Measurements from ENCODE around the gene CLTC. TPM values are rescaled to one million over a fixed set of nuclear protein-coding genes. Genes with fewer than 3 reads are reported as not detected.
"Not testable (repeated sequence)": the region's sequence is repeated elsewhere in the genome, so short reads cannot be mapped to it uniquely, and the experiment has no call there.

Gene CLTC
- polyA plus RNA-seq, 2 of the 4 experiments (the other 2 are of a cell fraction), result 183 to 360 TPM

DNA sequence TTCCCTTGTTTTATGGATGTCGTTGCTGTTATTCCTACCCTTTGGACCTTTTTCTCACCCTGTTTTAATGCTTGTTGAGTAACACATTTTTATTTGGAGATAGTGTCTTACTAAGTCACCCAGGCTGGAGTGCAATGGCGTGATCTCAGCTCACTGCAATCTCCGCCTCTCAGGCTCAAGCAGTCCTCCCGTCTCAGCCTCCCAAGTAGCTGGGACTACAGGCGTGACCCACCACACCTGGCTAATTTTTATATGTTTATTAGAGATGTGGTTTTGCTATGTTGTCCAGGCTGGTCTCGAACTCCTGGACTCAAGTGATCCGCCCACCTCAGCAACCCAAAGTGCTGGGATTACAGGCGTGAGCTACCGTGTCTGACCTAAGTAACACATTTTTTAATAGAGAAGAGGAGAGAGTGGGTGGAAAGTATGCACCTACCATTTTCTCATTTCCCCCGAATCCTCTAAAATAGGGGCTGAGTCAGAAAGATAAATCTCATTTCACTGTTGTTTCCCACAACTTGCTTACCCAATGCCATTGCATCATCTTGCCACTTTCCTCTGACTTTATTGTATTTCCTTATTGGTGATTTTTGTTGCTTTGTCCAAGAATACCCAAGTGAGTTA, 47.3 kb upstream of the CLTC start:
- DNase-seq (ENCODE audit: low read depth in 1 of 2, low spot score in 1 of 2) (no peak), ATAC-seq (no peak), FAIRE-seq (peak; percentile 98)
- ChIA-PET POLR2A (no interaction called here), CTCF (no interaction called here)
- TF ChIP-seq HOXA7 (CRISPR knock-in tag; IDR thresholded peaks at IDR 0.05) (no peak), JUNB (IDR thresholded peaks at IDR 0.05) (no peak), MYC (IDR thresholded peaks at IDR 0.05; ENCODE audit: borderline replicate concordance, low read length) (no peak), TFCP2L1 (CRISPR knock-in tag; IDR thresholded peaks at IDR 0.05) (no peak), GATA3 (IDR thresholded peaks at IDR 0.05; ENCODE audit: borderline replicate concordance) (no peak), CHD2 (IDR thresholded peaks at IDR 0.05; ENCODE audit: low read length, partially characterized antibody) (no peak), SMC3 (IDR thresholded peaks at IDR 0.05) (no peak), RCOR1 (IDR thresholded peaks at IDR 0.05; ENCODE audit: low read depth, low read length) (no peak), KDM5A (IDR thresholded peaks at IDR 0.05) (no peak)
- TF ChIP-seq, protein P1, sequence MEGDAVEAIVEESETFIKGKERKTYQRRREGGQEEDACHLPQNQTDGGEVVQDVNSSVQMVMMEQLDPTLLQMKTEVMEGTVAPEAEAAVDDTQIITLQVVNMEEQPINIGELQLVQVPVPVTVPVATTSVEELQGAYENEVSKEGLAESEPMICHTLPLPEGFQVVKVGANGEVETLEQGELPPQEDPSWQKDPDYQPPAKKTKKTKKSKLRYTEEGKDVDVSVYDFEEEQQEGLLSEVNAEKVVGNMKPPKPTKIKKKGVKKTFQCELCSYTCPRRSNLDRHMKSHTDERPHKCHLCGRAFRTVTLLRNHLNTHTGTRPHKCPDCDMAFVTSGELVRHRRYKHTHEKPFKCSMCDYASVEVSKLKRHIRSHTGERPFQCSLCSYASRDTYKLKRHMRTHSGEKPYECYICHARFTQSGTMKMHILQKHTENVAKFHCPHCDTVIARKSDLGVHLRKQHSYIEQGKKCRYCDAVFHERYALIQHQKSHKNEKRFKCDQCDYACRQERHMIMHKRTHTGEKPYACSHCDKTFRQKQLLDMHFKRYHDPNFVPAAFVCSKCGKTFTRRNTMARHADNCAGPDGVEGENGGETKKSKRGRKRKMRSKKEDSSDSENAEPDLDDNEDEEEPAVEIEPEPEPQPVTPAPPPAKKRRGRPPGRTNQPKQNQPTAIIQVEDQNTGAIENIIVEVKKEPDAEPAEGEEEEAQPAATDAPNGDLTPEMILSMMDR (IDR thresholded peaks at IDR 0.05), result no peak
- Histone ChIP-seq H3K9me3 (no peaks in the 10 kb centered on the region), H3K4me3 (no peak overlapping the region), H3K27ac (no peak overlapping the region), H3K4me1 (no peaks in the 10 kb centered on the region), H3K4me2 (no peak overlapping the region)
- WGBS (ENCODE audit: missing lambda C conversion rate), result 96% methylated on average over 10 of the region's 10 CpGs

DNA sequence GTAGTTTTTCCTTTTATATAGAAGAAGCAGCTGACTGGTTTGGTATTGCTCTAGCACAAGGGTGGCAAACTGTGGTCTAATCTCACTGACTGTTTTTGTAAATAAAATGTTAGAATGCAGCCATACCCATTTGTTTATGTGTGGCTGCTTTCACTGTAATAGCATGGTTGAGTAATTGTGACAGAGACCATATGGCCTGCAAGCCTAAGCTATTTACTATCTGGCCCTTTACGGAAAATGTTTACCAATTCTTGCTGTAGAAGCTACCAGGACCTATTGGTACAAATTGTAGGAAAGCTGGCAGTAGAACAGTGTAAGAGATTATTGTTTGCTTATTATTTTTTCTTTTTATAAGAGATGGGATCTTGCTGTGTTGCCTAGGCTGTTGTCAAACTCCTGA, 35.5 kb upstream of the CLTC start:
- no CpG with 5 or more reads among the region's 1 CpG for WGBS (ENCODE audit: missing lambda C conversion rate)

DNA sequence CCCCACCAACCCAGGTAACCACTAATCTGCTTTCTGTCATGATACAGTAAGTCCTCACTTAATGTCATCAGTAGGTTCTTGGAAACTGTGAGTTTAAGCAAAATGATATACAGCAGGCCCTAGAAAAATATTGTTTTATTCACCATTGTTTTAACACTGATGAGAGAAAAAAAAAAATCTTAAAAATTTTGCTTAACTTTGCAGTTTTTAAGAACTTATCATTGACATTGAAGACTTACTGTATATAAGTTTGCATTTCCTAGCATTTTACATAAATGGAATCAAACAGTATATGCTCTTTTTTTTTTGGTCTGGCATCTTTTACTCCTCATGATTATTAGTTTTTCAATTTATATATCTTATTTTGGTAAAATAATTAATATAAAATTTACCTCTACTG, 19.5 kb upstream of the CLTC start:
- no peak for FAIRE-seq
- POLR2A ChIA-PET, result no interaction called here

More for the DNA sequence above, 35.5 kb upstream of the CLTC start:
- H3K4me3 ChIP-seq; ATAC-seq; H3K27ac ChIP-seq; H3K9me3 ChIP-seq; POLR2A ChIA-PET; H3K4me2 ChIP-seq; DNase-seq (ENCODE audit: low read depth in 1 of 2, low spot score in 1 of 2); H3K4me1 ChIP-seq; CTCF ChIA-PET; FAIRE-seq: not testable (repeated sequence)

DNA sequence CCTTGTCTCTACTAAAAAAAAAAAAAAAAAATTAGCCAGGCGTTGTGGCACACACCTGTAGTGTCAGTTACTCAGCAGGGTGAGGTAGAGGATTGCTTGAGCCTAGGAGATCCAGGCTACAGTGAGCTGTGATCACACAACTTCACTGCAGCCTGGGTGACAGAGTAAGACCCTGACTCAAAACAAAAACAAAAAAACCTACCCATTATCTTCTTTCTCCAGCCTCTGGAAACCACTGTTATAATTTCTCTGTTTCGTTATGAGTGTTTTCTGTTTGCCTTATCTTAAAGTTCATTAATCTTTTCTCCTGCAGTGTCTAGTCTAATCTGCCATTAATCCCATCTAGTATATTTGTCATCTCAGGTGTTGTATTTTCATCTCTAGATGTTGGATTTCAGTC, 18.6 kb upstream of the CLTC start:
- Histone ChIP-seq H3K9me3 (no peaks in the 10 kb centered on the region), H3K4me1 (no peaks in the 10 kb centered on the region), H3K4me3 (no peak overlapping the region), H3K4me2 (no peak overlapping the region), H3K27ac (no peak overlapping the region)
- CTCF ChIA-PET, result no interaction called here
- WGBS (ENCODE audit: missing lambda C conversion rate), result 93% methylated on average over 2 of the region's 2 CpGs
- POLR2A ChIA-PET, result no interaction called here
- no peak for TF ChIP-seq SMC3 (IDR thresholded peaks at IDR 0.05)
- no peak for TF ChIP-seq TFCP2L1 (CRISPR knock-in tag; IDR thresholded peaks at IDR 0.05)
- no peak for TF ChIP-seq TP53 (CRISPR knock-in tag; IDR thresholded peaks at IDR 0.05)
- TF ChIP-seq GATA3 (IDR thresholded peaks at IDR 0.05; ENCODE audit: borderline replicate concordance), result no peak
- no peak for TF ChIP-seq ZC3H11A (IDR thresholded peaks at IDR 0.05)
- no peak for TF ChIP-seq BHLHE40 (IDR thresholded peaks at IDR 0.05; ENCODE audit: low read depth, low read length)
- no peak for DNase-seq (ENCODE audit: low read depth in 1 of 2, low spot score in 1 of 2)
- no peak for FAIRE-seq
- ATAC-seq, result no peak

More for the DNA sequence above, 19.5 kb upstream of the CLTC start:
- DNase-seq (ENCODE audit: low read depth in 1 of 2, low spot score in 1 of 2) (no peak), ATAC-seq (no peak)
- H3K27ac ChIP-seq, result no peak overlapping the region
- no peak overlapping the region for H3K4me3 ChIP-seq
- no peak overlapping the region for H3K4me2 ChIP-seq
- H3K4me1 ChIP-seq, result no peaks in the 10 kb centered on the region
- H3K9me3 ChIP-seq, result no peaks in the 10 kb centered on the region
- CTCF ChIA-PET, result no interaction called here
- TF ChIP-seq MAFK (IDR thresholded peaks at IDR 0.05; ENCODE audit: partially characterized antibody), result peak; percentile 55
- TF ChIP-seq, protein P2, sequence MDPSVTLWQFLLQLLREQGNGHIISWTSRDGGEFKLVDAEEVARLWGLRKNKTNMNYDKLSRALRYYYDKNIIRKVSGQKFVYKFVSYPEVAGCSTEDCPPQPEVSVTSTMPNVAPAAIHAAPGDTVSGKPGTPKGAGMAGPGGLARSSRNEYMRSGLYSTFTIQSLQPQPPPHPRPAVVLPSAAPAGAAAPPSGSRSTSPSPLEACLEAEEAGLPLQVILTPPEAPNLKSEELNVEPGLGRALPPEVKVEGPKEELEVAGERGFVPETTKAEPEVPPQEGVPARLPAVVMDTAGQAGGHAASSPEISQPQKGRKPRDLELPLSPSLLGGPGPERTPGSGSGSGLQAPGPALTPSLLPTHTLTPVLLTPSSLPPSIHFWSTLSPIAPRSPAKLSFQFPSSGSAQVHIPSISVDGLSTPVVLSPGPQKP (IDR thresholded peaks at IDR 0.05; ENCODE audit: low read depth, low read length), result no peak
